ENCODE data around the gene MACROD1.

The MACROD1 gene

DNA sequence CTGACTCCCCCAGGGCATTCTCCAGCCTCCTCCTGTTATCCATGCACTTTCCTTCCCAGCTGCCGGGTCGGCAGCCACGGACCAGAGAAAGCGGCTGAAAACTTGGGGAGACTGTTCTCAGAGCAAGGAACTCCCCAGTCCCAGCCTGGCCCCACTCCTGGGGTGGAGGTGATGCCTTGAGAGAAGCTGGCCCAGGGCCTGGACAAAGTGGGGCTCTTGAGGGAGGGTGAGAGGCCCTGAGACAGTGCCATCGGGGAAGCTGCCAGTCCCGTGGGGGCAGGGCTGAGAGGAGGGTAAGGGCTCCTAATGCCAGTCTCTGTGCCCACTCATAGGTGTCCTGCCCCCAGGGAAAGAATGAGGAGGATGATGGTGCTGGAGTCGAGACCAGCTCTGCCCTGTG is 76.4 kb downstream of the MACROD1 start:
- DNase-seq, result no peak

DNA sequence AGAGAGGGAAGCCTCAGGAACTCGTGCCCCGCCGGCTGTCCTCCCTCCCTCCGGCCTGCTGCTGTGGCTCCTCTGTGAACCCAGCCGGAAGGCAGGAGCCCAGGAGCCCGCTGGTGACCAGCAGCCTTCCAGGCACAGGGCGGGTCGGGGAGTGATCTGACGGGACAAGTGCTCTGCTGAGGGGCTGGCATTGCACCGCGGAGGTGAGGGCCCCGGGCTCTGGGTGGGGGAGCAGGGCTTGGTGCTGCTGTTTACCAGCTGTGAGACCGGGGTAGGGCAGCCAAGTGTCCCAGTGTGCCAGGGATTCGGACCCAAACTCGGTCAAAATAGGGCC is 76.9 kb downstream of the MACROD1 start:
- no peak for DNase-seq

GRCh38 chr11:64088162-64089026 is 77.5 kb downstream of the MACROD1 start:
- DNase-seq, result no peak

- no peak for DNase-seq
Observed at GRCh38 chr11:64086258-64087123, 79.4 kb downstream of the MACROD1 start.

GRCh38 chr11:64085906-64086257 is 80.0 kb downstream of the MACROD1 start:
- no peak for DNase-seq

DNA sequence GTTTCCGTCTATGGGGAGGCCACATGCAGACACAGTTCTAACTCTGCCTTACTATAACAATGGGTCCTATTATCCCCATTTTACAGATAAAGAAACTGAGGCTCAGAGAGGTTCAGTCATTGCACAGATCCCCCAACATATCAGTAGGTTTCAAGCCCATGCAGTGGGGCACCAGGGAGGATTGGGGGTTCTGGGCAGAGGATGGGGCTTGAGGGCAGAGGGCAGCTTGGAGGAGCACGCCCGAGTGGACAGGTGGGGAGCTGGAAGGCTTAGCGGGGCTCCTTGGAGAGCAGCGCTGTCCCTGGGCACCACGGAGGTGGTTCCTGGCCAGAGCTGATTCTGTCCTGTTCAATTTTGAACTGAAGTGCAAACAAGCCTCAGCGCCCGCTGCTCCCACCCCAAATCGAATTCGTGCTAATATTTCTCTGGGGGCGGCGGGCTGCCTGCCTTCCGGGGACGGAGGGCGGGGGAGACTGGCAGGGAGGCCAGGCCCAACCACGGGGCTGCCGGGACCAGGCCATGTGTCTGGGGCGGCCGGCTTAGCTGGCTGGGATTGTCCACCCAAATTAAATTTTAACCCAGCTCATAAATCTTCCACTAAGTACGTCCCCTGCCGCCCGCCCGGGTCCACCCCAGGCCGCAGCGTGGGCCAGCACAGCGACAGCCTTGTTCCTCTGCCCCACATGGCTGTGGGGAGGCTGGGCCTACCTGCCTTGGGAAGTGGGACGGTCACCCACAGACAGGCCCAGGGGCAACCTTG is 80.8 kb downstream of the MACROD1 start:
- DNase-seq, result no peak

DNA sequence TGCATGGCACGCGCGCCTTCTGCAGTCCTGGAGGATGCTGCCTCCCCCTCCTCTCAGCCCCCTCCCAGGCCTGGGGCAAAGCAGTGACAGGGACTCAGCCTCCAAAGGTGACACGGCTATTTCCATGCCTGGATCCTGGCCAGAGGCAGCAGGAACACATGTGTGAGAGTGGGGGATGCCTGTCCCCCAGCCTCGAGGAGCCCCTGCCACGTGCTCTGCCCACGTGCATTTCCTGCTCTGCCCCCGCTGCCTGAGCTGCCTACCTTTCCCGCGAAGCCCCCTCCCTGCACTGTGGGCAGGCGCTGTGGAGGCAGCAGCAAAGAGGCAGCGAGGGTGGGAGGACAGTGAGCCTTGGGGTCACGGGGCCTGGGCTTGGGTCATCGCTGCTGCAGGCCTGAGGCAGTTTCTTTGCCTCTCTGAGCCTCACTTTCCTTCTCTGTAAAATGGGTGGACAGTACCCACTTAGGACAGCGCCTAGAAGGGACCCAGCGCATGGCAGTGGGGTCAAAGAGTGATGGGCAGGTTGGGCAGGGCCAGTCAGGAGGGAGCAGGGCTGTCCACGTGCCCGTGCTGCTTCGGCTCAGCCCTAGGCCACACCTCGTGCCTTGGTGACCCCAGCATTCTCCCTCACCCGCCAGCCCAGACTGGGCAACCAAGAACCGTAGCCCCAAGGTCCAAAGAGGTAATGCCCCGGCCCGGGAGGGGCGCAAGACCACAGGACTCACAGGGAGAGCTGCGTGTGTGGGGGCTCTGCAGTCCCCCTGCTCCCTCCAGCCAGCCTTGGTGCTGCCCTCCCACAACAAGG is 81.6 kb downstream of the MACROD1 start:
- no peak for DNase-seq

DNA sequence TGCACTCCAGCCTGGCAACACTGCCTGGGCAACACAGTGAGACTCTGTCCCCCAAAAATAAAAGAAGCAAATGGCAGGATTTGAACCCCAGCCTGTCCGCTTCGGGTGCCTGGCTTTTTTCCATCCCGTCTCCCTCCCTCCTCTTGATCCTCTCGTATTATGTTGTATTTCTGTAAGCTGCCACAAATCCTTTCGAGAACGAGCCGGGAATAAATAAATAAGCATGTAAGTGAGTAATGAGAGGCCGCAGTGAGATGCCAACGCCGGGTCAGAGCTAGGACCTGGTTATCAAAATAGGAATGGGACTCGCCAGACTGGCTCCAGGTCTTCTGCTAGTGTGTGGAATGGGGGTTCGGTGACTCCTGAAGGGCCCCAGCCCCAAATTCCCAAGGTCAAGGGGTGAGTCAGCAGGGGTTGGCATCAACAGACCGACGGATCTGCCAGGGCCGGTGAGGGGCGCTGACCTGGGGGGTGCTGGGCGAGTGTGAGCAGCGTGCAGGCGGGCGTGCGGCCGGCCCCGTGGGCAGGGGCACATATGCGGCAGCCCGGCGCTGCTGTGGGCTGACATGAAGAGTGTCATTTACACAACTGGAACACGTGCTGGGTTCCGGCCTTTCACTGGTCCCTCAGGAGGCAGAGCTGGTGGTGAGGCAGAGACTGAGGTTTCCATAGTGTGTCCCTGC is 82.4 kb downstream of the MACROD1 start:
- DNase-seq, result no peak

GRCh38 chr11:64081745-64082442 is 84.0 kb downstream of the MACROD1 start:
- DNase-seq, result no peak

- DNase-seq, result no peak
Observed at GRCh38 chr11:64080390-64080789, 85.5 kb downstream of the MACROD1 start.

DNA sequence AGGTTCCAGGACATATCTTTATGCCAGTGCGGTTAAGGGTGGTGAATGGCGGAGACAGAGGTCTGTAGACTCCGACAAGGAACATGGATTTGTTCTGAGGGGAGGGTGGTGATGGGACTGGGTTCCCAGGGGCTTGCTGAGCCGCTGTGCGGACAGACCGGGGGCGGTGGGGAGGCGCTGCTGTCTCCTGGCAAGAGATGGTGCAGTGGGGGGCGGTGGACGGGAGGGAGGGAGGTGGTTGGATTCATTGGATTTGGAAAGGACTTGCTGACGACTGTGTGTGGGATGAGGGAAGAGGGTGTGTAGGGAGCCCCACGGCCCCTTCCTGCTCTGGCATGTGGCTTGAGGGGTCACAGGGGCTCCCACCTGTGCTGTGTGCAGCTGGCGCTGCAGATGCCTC is 87.0 kb downstream of the MACROD1 start:
- DNase-seq, result no peak

- no peak for DNase-seq
Observed at GRCh38 chr11:64078284-64078683, 87.6 kb downstream of the MACROD1 start.

DNA sequence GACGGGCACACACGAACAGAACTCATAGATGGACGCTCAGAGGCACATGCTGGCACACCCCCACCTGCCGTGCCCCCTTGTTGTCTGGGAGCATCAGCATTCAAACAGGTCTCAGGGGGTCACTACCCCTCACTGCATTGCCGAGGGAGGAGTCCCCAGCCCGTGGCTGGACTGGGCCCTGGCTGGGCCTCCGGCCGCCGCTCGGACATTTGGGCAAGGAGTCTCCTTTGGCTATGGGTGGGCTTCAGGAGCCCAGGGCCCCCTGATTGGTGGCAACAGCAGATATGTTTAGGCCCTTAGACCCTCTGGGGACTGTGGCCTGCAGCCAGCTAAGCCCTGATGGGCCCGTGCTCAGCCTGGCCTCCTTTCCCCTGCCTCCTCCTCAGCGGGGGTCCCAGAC is 88.3 kb downstream of the MACROD1 start:
- DNase-seq, result no peak

GRCh38 chr11:64076758-64077157 is 89.2 kb downstream of the MACROD1 start:
- DNase-seq, result no peak

DNA sequence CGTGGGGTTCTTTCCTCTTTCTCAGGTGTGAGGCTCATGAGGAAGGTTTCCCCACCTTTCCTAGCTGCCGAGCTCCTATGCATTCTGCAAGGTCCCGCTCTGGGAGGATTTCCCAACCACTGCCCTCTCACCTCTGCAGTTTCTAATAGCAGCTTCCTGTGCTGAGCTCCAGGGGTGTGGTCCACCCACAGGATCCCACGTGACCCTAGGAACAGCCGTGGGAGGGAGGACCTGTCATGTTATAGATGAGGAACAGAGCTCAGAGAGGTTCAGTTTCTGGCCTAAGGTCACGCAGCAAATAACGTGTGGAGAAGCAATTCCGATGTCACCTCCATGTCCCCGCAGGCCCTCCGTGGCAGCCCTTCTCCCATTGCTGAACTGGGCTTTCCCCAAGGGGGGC is 91.7 kb downstream of the MACROD1 start:
- DNase-seq, result no peak

DNA sequence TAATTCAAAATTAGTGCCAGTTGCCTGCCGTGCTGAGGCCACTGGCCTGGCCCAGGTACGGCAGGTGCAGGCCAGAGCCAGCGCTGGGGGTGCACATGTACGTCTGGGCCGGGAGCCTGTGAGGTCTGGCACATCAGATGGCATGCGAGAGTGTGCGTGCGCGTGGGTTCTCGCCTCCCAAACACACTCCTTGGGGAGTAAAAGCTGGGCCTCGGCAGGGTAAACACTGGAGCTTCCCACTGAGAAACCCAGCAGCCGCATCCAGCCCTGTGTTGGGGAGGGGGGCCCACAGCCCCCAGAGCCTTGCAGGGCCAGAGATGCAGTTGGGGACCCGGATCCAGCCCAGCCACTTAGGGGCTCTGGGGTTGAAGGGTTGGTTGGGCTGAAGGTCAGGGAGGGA is 92.4 kb downstream of the MACROD1 start:
- DNase-seq, result no peak

GRCh38 chr11:64072871-64073270 is 93.0 kb downstream of the MACROD1 start:
- DNase-seq, result no peak

DNA sequence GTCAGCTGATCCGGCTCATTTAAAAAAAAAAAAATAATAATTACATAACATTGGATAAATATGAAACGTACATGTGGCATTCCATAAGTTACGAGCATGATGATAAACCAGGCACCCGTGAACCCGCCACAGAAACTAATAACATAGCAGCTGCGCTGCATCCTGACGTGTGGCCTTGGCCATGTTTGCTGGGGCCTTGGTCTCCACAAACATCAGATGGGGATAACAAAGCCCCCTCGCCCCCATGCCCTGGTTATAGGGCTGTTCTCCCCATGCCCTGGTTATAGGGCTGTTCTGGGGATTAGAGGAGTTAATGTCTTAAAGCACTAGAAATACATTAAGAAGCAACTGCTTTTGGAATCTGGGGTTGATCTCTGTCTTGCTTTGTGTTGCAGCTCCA is 93.5 kb downstream of the MACROD1 start:
- DNase-seq, result no peak

GRCh38 chr11:64071849-64072248 is 94.1 kb downstream of the MACROD1 start:
- no peak for DNase-seq

DNA sequence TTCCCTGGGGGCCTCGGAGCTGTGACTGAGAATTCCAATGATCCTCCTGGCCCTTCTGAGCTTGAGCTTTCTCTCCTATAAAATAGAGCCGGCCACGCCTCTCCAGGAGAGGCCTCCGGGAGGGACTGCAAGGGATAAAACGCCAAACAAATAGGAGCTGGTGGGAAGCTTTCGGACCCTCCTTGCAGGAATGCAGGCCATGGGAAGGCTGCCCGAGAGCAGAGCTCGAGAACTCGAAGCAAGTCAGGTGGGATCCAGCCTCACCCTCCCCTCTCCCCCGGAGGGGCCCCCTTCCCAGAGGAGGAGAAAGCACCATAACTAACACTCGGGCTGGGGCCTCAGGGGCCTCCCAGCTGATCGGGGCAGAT is 95.6 kb downstream of the MACROD1 start:
- DNase-seq, result no peak

Data from NK-92 treated with Interleukin-12 subunit alpha and Interleukin-12 subunit beta, amount 100 ng/mL, for 24 hours (cell line).